Activated T-cell treated with anti-CD3 and anti-CD28 coated beads for 48 hours (primary cell): ENCODE data around the gene ABCA6.
"Not testable (repeated sequence)": the region's sequence is repeated elsewhere in the genome, so short reads cannot be mapped to it uniquely, and the experiment has no call there.

Source experiments
- DNase-seq: peaks from one replicate; pipeline ENCODE4 v3.0.0-alpha.2; 2020; ENCODE audit warnings: low read depth

The ABCA6 gene

DNA sequence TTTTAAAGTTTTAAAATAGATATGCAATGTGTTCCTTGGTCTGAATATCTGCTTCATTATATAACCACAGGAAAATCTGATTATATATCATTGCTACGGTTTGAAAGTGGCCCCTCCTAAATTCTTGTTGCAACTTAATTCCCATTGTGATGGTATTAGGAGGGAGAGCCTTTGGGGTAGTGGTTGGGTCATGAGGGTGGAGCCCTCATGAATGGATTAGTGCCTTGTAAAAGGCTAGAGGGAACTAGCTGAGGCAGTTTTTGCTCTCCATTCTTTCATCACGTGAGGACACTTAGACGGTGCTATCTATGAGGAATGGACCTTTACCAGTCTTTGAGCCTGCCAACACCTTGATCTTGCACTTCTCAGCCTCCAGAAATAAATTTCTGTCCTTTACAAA lies 7.6 kb downstream of the ABCA6 start:
- no peak for DNase-seq

DNA sequence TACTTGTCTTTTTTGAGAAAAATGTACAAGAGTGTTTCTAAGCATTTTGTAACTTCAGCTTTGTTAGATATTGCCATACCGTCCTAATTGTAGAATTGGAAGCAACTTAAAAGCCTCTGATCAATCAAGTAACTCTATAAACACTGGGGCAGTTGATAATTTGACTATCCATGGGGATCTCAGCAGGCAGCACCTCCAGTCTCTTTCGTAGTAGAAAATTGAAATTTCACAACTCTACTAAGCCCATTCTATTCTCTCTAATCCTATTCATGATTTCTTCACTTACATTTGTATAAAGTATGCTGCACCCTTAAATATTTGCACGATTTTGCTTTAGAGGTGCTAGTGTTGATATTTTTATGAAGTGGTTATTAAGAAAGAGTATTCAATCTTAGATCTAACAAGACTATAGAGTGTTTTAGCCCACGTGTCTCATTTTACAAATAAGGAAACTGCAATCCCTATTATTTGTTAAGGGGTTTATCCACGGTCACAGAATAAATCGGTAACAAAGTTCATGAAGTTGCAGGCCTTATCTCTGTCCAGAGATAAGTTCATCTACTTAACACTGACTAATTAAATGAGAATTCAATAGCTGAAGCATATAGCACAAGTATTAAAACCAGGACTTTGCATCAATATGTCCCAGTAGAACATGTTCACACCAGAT lies 10.9 kb downstream of the ABCA6 start:
- no peak for DNase-seq

DNA sequence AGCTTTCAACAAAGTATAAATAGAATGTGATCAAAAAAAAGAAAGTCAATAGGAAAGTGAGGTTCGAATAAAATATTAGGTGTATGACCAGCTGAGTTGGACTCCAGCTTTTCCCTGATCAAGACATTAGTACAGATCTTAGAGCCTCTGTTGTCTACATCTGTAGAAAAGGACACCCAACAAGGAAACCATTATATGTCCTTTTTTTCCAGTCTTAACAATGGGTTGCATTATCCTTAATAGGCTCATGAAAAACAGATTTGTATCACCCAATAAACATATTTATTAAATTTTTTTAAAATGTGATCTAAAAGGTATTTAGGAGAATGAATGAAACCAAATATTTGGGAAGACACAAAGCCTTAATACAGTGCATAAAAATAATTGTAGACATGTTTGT lies 18.1 kb downstream of the ABCA6 start:
- DNase-seq = no peak

DNA sequence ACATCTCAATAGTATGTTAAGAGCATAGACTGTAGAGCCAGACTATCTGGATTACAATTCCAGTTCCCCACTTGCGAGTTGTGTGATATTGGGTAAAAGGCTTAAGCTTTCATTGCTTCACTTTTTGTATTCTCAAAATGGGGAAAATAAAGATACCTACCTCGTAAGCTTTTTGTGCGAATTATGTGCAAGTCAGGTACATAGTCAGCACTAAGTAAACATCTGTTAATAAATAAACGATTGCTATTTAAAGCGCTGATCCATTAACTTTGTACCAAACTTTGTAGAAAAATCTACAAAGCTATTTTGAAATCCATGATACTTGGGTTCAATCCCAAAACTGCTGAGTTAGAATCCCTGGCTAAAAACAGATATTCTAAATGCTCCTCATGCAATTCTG lies 19.6 kb downstream of the ABCA6 start:
- no peak for DNase-seq

DNA sequence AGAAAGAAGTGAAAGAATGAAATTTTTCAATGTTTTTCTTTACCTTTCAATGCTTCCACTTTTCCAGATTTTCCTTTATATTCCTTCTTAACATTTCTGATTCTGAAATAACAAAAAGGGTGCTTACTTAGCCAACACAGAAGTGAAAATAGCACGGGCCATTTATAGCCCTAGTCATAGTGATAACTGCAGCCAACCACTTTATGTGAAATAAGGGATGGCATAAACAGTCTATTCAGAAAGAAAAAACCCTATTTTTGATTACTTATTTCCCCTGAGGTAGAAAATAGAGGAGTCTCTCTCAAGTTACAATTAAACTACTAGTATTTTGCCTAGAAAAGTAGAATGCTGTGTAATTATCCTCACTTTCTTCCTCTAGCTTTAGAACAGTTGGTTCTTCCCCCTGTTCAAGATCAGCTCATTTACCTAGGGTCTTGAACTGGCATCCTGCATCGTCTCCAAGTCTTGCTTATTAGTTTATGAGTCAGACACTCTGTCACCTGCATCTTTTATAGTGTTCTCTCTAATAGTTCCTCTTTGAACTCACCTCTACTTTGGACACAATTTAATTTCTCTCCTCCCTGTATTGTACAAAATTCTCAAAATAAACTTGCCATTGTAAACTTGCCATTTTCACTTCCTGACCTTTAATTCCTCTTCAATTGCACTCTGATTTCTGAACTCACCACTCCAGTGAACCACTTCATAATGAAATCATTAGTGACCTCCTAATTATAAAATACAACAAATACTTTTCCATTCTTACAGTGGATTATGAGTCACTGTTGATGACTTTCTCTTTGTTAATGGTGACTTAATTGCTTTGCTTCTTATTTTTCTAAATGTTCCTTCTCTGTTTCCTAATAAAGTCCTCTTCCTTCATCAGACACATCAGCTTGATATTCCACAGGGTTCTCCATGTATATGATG lies 23.6 kb downstream of the ABCA6 start:
- no peak for DNase-seq

DNA sequence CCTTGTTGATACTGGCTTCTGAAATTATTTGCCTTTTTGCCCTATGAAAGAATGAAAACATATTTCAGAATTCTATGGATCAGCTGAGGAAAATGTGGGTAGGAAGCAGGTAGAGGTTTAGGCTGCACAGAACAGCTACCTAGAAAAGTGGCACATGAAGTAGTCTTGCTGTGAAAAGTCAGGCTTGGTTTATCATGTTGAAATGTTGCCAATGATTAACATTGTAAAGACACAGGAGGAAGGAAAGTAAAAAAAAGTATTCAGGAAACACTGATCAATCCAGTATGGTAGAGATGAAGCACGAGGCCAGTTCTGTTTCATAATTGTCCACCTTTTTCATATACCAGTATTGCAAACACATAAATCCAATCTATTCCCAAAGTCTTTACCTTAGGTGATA lies 29.9 kb downstream of the ABCA6 start:
- no peak for DNase-seq

DNA sequence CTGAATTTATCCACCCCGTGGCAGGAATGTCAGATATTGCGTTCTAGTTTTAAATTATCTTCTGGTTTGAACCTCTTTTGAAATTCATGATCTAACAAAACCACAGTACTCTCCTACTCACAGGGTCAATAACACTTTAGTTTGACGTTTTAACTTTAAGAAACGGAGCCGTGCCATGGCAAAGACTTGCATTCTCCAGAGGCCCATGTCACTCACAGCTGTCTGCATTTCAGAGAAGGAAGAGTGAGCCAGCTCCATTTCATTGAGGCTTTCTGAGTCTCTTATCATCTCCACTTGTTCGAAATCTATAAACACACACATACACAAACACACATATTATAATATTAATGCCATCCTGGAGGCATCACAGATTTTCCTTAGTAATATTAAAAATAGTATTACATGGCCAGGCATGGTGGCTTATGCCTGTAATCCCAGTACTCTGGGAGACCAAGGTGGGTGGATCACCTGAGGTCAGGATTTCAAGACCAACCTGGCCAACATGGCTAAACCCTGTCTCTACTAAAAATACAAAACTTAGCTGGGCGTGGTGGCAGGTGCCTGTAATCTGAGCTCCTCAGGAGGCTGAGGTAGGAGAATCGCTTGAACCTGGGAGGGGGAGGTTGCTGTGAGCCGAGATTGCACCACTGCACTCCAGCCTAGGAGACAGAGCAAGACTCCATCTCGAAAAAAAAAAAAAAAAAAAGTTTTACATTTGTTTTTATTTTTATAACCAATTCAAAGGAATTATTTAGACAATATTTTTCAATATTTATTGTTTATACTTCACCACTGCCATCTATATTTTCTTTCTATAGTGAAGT lies 35.6 kb downstream of the ABCA6 start:
- no peak for DNase-seq

DNA sequence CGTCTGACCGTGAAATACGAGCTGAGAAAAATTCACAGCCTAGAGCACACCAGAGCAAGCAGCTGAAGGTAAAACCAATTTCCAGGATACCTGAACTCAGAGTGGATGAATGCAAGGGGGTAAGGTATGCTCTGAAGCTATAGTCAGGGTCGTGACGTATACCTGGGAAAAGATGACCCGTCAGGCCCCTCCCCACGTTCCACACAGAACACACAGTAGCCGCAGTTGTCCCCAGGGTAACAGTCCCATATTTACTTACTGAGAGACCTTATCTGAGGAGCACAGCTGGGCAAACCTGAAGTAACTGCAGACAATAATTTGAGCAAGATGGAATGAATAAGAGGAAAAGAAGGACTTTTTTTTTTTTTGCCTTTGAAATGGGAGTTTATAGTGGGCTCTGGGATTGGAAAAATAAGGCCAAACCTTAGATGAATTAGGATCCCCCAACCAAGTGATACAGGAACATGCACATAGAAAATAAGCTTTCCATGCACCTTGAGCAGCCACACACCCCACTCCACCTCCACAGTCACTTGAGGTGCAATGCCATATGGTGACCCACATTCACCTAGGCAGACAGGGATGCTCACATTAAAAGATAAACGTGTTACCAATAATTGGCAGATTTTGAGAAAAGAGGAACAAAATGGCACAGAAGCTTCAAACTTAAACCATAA lies 38.0 kb downstream of the ABCA6 start:
- no peak for DNase-seq

DNA sequence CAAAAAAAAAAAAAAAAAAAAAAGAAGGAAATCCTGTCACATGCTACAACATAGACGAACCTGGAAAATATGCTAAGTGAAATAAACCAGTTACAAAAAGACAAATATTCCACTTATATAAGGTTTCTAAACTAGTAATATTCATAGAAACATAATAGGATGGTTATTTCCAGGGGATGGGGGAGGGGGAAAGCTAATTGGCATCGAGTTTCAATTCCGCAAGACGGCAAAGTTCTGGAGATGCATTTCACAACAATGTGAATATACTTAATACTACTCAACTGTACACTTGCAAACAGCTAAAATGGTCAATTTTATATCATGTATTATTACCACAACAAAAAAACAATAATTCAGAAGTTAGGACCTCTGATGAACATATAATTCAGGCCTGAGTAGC lies 43.1 kb downstream of the ABCA6 start:
- DNase-seq = no peak

DNA sequence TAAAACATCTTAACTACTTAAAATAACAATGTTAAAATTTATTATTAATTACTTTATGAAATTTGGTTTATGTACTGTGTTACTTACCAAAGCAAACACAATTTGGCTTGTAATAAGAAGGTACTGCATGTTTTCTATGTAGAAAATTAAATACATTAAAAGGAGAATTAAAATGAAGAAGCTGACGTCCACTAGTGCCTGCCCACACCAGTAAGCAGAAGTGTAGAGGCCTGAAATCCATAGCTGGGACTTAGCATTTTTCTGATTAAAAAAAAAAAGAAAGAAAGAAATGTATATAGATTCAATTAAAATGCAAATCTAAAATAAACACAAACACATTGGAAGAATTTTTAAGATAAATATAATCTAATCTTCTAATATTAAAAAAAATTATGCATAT lies 45.2 kb downstream of the ABCA6 start:
- no peak for DNase-seq

DNA sequence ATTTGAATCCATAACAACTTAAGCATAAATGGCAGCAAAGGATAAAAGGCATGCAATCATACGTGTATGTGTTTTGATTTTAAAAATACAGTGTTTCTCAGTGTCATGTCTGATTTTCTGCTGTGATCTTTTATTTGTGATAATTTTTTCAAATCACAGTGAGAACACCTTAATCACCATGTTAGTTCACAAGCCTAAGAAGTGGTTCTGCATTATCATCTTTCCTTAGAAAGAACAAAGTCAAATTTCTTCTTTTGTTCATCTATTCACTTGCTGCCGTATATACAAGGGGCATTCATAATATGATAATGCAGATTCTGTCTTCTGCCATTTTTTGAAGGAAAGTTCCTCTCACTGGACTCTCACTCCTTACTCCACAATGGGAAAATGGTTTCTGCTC lies 47.7 kb downstream of the ABCA6 start:
- DNase-seq = no peak

DNA sequence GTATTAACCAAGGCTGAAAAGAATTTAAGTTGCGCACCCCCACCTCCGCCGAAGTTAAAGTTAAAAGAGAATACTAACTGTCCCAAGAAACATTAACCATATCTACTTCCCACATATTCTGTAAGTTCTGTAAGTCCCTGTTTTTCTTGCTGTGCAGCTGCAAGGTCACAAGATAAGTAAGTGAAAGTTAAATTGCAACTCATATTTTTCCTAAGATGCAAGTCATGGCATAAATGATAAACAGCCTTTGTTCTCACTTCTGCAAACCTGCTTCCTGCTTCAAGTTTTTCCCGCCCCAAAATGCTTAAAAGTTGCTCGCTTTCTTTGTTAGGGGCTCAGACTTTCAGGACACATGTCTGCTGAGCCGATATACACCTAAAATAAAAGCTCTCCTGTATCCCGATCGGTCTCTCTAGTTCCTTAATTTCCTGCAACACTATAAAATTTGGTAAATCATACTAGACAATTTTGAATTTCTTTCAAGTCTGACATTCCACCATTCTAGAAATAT lies 48.4 kb downstream of the ABCA6 start:
- DNase-seq = no peak

DNA sequence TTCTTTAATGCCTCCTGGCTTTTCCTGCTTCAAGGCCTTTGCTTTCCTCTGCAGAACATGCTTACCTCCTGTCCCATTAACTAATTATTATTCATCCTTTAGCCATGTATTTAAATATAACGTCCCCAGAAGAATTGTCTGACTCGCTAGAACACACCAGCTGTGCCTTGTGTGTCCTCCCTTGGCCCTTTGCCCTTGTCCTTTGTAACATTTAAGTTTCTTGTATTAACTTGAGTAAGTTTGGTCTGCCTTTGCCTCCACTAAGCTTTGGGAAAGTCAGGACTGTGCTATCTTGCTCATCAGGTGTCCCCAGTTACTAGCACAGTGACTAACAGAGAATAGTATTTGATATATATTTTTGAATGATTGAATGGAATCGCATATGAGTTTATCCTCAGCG lies 51.3 kb downstream of the ABCA6 start:
- DNase-seq = no peak

DNA sequence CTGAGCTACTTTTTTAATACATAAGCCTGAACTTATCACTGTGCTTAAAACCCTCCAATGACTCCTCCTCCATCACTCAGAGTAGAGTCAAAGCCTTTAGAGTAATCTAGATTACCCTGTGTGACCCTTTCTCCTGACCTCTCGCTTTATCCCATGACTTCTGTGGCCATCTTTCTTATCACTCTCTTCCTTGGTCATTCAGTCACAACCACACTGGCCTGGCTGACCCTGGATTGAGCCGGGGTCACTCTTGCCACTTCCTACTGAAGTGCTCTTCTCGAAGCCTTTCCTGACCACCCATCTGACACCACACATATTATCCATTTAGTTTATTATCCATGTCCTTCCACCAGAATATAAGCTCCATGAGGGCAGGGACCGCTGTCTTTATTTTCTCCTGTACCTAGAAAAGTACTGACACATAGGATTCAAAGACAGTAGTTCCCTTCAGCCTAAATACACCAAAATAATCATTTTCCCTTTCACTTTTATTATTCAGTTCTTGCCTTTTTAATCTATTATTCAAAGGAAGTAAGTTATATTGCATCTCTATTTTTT lies 53.0 kb downstream of the ABCA6 start:
- DNase-seq = no peak

DNA sequence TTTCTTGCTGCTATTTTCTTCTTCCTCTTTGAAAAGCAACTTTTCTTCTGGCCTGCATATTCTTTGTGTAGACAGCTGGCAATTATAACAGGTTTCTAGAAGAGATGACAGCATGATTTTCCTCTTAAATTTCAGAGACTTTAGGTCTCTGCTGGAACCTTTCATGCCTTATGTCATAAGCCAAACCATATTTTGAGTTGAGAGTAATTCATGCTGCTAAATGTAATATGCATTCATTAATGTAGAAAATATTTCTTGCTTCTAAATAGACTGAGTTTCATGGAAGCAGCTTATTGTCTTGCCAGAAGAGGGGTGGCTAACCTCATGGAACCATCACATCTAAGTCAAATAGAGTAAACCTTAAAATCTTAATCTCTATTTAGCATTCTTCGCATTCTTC lies 55.1 kb downstream of the ABCA6 start:
- no peak for DNase-seq

DNA sequence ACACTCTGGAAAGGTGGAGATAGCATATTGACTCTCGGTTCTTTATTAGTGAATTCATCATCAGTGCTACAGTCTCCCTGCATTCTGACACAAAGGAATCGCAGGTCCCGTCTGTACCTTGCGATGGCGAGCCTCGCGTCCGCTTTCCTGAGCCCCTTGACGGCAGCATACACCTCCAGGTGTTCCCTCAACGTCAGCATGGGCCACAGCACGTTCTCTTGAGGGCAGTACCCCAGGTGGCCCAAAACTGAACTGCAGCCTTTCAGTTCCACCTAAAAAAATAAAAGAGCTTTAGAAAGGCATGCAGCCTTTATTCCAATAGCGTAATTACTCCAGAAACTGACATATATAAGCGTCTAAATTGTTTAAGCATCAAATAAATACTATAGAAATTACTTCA lies 56.8 kb downstream of the ABCA6 start:
- DNase-seq = no peak

DNA sequence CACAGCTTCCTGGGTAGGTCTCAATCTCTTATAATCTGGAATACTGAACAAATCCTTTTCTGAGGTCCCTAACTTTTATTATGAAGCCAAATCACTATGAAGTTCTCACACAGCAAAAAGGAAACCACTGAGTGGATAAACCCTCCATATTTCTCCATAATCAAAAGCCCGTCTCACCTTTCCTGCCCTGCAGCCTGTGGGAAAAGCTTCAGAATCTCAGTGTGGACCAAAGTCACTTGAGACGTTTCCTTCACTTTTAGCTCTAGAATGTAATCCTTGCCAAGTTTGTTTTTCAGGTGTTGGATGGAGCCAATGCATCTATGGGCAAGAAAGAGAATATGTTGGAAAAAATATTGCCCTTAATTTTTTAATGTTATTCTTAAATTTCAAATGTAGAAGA lies 59.0 kb downstream of the ABCA6 start:
- DNase-seq = no peak

DNA sequence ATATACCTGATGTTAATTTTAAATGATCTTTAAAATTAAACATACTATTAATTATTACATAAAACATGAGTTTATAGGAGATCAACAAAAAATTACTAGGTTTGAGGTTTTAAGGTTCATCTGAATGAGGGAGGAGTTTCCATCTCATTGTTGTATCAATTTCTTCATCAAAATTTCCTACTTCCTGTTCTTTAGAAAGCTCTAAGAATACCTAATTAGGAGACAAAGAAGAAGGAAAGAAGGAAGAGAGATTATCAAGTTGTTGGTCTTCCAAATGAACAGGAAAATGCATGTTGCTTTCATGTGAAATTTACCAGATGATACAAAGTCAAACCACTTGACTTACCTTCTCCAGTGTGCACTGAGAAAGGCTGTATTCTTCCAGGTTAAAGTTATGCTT lies 62.8 kb downstream of the ABCA6 start:
- DNase-seq = no peak

DNA sequence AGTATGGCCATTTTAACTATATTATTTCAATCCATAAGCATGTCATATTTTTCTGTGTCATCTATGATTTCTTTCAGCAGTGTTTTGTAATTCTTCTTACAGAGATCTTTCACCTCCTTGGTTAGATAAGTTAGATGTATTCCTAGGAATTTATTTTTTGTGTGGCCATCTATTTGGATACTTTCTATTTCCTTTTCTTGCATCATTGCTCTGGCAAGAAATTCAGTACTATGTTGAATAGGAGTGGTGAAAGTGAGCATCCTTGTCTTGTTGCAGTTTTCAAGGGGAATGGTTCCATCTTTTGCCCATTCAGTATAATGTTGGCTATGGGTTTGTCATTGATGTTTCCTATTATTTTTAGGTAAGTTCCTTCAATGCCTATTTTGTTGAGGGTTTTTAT lies 65.9 kb downstream of the ABCA6 start:
- DNase-seq = no peak

DNA sequence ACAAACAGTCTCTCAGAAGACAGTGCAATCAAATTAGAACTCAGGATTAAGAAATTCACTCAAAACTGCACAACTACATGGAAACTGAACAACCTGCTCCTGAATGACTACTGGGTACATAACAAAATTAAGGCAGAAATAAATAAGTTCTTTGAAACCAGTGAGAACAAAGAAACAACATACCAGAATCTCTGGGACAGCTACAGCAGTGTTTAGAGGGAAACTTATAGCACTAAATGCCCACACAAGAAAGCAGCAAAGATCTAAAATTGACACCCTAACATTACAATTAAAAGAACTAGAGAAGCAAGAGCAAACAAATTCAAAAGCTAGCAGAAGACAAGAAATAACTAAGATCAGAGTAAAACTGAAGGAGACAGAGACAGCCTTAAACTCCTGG lies 68.3 kb downstream of the ABCA6 start:
- not testable (repeated sequence) for DNase-seq

DNA sequence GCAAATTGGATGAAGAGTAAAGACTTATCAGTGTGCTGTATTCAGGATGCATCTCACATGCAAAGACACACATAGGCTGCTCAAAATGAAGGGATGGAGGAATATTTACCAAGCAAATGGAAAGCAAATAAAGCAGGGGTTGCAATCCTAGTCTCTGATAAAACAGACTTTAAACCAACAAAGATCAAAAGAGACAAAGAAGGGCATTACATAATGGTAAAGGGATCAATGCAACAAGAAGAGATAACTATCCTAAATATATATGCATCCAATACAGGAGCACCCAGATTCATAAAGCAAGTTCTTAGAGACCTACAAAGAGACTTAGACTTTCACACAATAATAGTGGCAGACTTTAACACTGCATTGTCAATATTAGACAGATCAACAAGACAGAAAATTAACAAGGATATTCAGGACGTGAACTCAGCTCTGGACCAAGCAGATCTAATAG lies 68.9 kb downstream of the ABCA6 start:
- DNase-seq = not testable (repeated sequence)

DNA sequence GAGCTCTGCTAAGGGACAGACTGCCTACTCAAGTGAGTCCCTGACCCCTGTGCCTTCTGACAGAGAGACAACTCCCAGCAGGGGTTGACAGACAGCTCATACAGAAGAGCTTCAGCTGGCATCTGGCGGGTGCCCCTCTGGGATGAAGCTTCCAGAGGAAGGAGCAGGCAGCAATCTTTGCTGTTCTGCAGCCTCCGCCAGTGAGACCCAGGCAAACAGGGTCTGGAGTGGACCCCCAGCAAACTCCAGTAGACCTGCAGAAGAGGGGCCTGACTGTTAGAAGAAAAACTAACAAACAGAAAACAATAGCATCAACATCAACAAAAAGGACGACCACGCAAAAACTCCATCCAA lies 70.5 kb downstream of the ABCA6 start:
- not testable (repeated sequence) for DNase-seq
